Measurements from ENCODE around the gene MAP4K3. TPM values are rescaled to one million over a fixed set of nuclear protein-coding genes. Genes with fewer than 3 reads are reported as not detected.

Gene MAP4K3
- total RNA-seq, 1 experiment from 2014 or later = 21.4 TPM

- DNase-seq (ENCODE audit: low read depth, low spot score) (no peak), ATAC-seq (no peak)
- intact Hi-C loops (cut with micrococcal nuclease) = no loop called here
- Histone ChIP-seq H3K4me2 (ENCODE audit: low read length) (no peak overlapping the region), H3K4me1 (ENCODE audit: control insufficient read depth in 1 of 2, insufficient read depth in 2 of 2, low read length in 2 of 2) (no peaks in the 10 kb centered on the region), H3K36me3 (ENCODE audit: control insufficient read depth in 1 of 2, insufficient read depth in 2 of 2, low read length in 2 of 2) (no peaks in the 10 kb centered on the region), H3K27ac (ENCODE audit: low read depth, low read length) (no peak overlapping the region), H3K9me3 (ENCODE audit: control insufficient read depth in 1 of 2, insufficient read depth in 1 of 2, low read depth in 1 of 2, low read length in 2 of 2) (no peaks in the 10 kb centered on the region), H4K20me1 (ENCODE audit: insufficient read depth) (no peaks in the 10 kb centered on the region), H3K9ac (ENCODE audit: low read length) (no peak overlapping the region), H3K4me3 (replicated peaks in 1 of 2; ENCODE audit: low read depth in 1 of 2, low read length in 2 of 2) (no peak overlapping the region), H3K27me3 (ENCODE audit: insufficient read depth, low read length) (no peaks in the 10 kb centered on the region), H3K79me2 (ENCODE audit: insufficient read depth, low read length) (no peaks in the 10 kb centered on the region), H2AFZ (ENCODE audit: low read depth, low read length, poor library complexity, severe bottlenecking) (no peak overlapping the region), H3K9me2 (ENCODE audit: insufficient read depth) (no peaks in the 10 kb centered on the region)
- TF ChIP-seq ZNF274 (IDR thresholded peaks at IDR 0.05; ENCODE audit: low read depth, low read length) = no peak
- TF ChIP-seq JUND (IDR thresholded peaks at IDR 0.05) = no peak
- TF ChIP-seq CBX3 (IDR thresholded peaks at IDR 0.05; ENCODE audit: low read depth) = no peak
- TF ChIP-seq CEBPB (IDR thresholded peaks at IDR 0.05; ENCODE audit: low read depth) = no peak
- TF ChIP-seq REST (IDR thresholded peaks at IDR 0.05; ENCODE audit: low read depth) = no peak
- TF ChIP-seq SRF (IDR thresholded peaks at IDR 0.05; ENCODE audit: low read depth) = no peak
- no peak for TF ChIP-seq ZBTB33 (IDR thresholded peaks at IDR 0.05; ENCODE audit: extremely low read depth, insufficient replicate concordance, low read length)
- TF ChIP-seq EGR1 (IDR thresholded peaks at IDR 0.05; ENCODE audit: low read depth) = no peak
- no peak for TF ChIP-seq EZH2phosphoT487 (IDR thresholded peaks at IDR 0.05; ENCODE audit: borderline replicate concordance)
- no peak for TF ChIP-seq MAX (IDR thresholded peaks at IDR 0.05)
- TF ChIP-seq FOSL1 (IDR thresholded peaks at IDR 0.05; ENCODE audit: low read depth) = no peak
- ChIA-PET RAD21 (ENCODE audit: low non-redundant PET in 1 of 2, low total read pairs in 2 of 2, uncharacterized antibody in 2 of 2, unreplicated experiment in 2 of 2) (no interaction called here), CTCF (interaction anchor here (1.4 kb wide), 1 partner anchor 14 kb away, joined by 3 read pairs; no protein-coding TSS in a partner anchor), POLR2A (no interaction called here)
- no TSS peak for BruUV-seq (replicated peaks)
Observed at GRCh38 chr2:39241588-39241987, 195.5 kb downstream of the MAP4K3 start.
